OCI-LY3 (cell line): ENCODE data around the gene REEP3.

Experiments used
- EZH2phosphoT487 ChIP-seq: fragments of 200-600 bp; shearing (Covaris generic); IDR thresholded peaks from 2 replicates; pipeline ENCODE4 v1.6.1; 2018; ENCODE audit warnings: antibody characterized with exemption, mixed run types, low read depth
- TF ChIP-seq, protein P1 (sequence below): fragments of 200-600, 300-600 bp; sonication (generic); IDR thresholded peaks from 2 replicates; pipeline ENCODE4 v1.5.1; 2014; ENCODE audit warnings: antibody characterized with exemption, low read length, low read depth

DNA sequence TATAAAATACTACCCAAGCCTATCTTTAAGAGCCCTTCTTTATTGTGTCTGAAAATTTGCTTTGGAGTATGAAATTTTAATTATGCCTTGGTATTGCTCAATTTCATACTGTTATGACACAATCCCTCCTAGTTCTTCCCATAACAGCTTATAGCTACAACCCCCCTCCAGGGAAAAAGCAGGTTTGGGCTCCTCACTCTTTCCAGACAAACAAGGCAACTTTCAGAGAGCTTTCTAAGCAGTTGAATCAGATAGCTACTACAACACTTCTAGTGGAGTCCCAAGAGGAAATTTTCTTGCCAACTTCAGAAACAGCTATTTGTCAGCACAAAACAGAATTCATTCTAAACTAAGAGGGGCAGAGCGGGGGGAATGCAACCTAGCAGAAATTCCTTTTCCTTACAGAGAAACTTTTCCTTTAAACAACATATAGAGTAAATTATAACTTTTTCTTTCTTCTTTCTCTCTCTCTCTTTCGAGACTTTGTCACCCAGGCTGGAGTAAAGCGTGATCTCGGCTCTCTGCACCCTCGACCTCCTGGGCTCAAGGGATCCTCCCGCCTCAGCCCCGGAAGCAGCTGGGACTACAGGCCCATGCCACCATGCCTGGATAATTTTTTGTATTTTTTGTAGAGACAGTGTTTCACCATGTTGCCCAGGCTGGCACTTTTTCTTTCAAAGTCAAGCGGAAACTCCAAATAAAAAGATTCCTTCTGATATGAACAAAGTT, 29.4 kb upstream of the REEP3 start:
- TF ChIP-seq, protein P1, sequence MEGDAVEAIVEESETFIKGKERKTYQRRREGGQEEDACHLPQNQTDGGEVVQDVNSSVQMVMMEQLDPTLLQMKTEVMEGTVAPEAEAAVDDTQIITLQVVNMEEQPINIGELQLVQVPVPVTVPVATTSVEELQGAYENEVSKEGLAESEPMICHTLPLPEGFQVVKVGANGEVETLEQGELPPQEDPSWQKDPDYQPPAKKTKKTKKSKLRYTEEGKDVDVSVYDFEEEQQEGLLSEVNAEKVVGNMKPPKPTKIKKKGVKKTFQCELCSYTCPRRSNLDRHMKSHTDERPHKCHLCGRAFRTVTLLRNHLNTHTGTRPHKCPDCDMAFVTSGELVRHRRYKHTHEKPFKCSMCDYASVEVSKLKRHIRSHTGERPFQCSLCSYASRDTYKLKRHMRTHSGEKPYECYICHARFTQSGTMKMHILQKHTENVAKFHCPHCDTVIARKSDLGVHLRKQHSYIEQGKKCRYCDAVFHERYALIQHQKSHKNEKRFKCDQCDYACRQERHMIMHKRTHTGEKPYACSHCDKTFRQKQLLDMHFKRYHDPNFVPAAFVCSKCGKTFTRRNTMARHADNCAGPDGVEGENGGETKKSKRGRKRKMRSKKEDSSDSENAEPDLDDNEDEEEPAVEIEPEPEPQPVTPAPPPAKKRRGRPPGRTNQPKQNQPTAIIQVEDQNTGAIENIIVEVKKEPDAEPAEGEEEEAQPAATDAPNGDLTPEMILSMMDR, result no peak
- no peak for TF ChIP-seq EZH2phosphoT487
